ENCODE data around the gene TTC27.

TTC27 gene

GRCh38 chr2:32849456-32850194 lies 221.8 kb downstream of the TTC27 start:
- no peaks in the 10 kb centered on the region for H3K9me3 ChIP-seq (ENCODE audit: control insufficient read depth in 5 of 5, low read length in 5 of 5)
- no peaks in the 10 kb centered on the region for H3K36me3 ChIP-seq (ENCODE audit: control insufficient read depth in 5 of 5, insufficient read depth in 5 of 5, low read length in 5 of 5)
- peaks cover 0 to 9% (median 3%) of the 10 kb centered on the region in 5 donors for H3K4me1 ChIP-seq (ENCODE audit: control insufficient read depth in 5 of 5, insufficient read depth in 5 of 5, low read length in 5 of 5)
- H3K4me3 ChIP-seq (ENCODE audit: low read depth in 1 of 5, low read length in 5 of 5): no peak overlapping the region
- H3K27ac ChIP-seq (ENCODE audit: low read depth, low read length): no peak overlapping the region
- H3K27me3 ChIP-seq (ENCODE audit: control insufficient read depth in 5 of 5, insufficient read depth in 4 of 5, low read length in 5 of 5): no peaks in the 10 kb centered on the region
- no peak overlapping the region for H3K9ac ChIP-seq (ENCODE audit: low read length in 5 of 5)

GRCh38 chr2:32851777-32852439 lies 224.1 kb downstream of the TTC27 start:
- peaks cover 0 to 9% (median 3%) of the 10 kb centered on the region in 5 donors for H3K4me1 ChIP-seq (ENCODE audit: control insufficient read depth in 5 of 5, insufficient read depth in 5 of 5, low read length in 5 of 5)
- H3K27ac ChIP-seq (ENCODE audit: low read depth, low read length): no peak overlapping the region

GRCh38 chr2:32852856-32853255 lies 225.0 kb downstream of the TTC27 start:
- H3K4me1 ChIP-seq (ENCODE audit: control insufficient read depth in 5 of 5, insufficient read depth in 5 of 5, low read length in 5 of 5): peaks cover 0 to 9% (median 3%) of the 10 kb centered on the region in 5 donors
- H3K9me3 ChIP-seq (ENCODE audit: control insufficient read depth in 5 of 5, low read length in 5 of 5): no peaks in the 10 kb centered on the region
- no peak overlapping the region for H3K9ac ChIP-seq (ENCODE audit: low read length in 5 of 5)
- H3K36me3 ChIP-seq (ENCODE audit: control insufficient read depth in 5 of 5, insufficient read depth in 5 of 5, low read length in 5 of 5): no peaks in the 10 kb centered on the region
- H3K27me3 ChIP-seq (ENCODE audit: control insufficient read depth in 5 of 5, insufficient read depth in 4 of 5, low read length in 5 of 5): no peaks in the 10 kb centered on the region
- H3K4me3 ChIP-seq (ENCODE audit: low read depth in 1 of 5, low read length in 5 of 5): no peak overlapping the region
- H3K27ac ChIP-seq (ENCODE audit: low read depth, low read length): no peak overlapping the region

More at GRCh38 chr2:32851777-32852439, 224.1 kb downstream of the TTC27 start:
- Histone ChIP-seq H3K9ac (ENCODE audit: low read length in 5 of 5) (no peak overlapping the region), H3K9me3 (ENCODE audit: control insufficient read depth in 5 of 5, low read length in 5 of 5) (no peaks in the 10 kb centered on the region), H3K4me3 (ENCODE audit: low read depth in 1 of 5, low read length in 5 of 5) (no peak overlapping the region), H3K27me3 (ENCODE audit: control insufficient read depth in 5 of 5, insufficient read depth in 4 of 5, low read length in 5 of 5) (no peaks in the 10 kb centered on the region), H3K36me3 (ENCODE audit: control insufficient read depth in 5 of 5, insufficient read depth in 5 of 5, low read length in 5 of 5) (no peaks in the 10 kb centered on the region)

GRCh38 chr2:32856891-32857290 lies 229.0 kb downstream of the TTC27 start:
- H3K27me3 ChIP-seq (ENCODE audit: control insufficient read depth in 5 of 5, insufficient read depth in 4 of 5, low read length in 5 of 5): no peaks in the 10 kb centered on the region
- no peak overlapping the region for H3K27ac ChIP-seq (ENCODE audit: low read depth, low read length)
- H3K4me1 ChIP-seq (ENCODE audit: control insufficient read depth in 5 of 5, insufficient read depth in 5 of 5, low read length in 5 of 5): peaks cover 0 to 4% (median 0%) of the 10 kb centered on the region in 5 donors
- no peaks in the 10 kb centered on the region for H3K9me3 ChIP-seq (ENCODE audit: control insufficient read depth in 5 of 5, low read length in 5 of 5)
- no peak overlapping the region for H3K4me3 ChIP-seq (ENCODE audit: low read depth in 1 of 5, low read length in 5 of 5)
- H3K9ac ChIP-seq (ENCODE audit: low read length in 5 of 5): no peak overlapping the region
- H3K36me3 ChIP-seq (ENCODE audit: control insufficient read depth in 5 of 5, insufficient read depth in 5 of 5, low read length in 5 of 5): no peaks in the 10 kb centered on the region

GRCh38 chr2:32858713-32859112 lies 230.9 kb downstream of the TTC27 start:
- Histone ChIP-seq H3K27ac (ENCODE audit: low read depth, low read length) (no peak overlapping the region), H3K4me3 (ENCODE audit: low read depth in 1 of 5, low read length in 5 of 5) (no peak overlapping the region), H3K9me3 (ENCODE audit: control insufficient read depth in 5 of 5, low read length in 5 of 5) (no peaks in the 10 kb centered on the region)

GRCh38 chr2:32860385-32860784 lies 232.5 kb downstream of the TTC27 start:
- Histone ChIP-seq H3K27me3 (ENCODE audit: control insufficient read depth in 5 of 5, insufficient read depth in 4 of 5, low read length in 5 of 5) (no peaks in the 10 kb centered on the region), H3K9me3 (ENCODE audit: control insufficient read depth in 5 of 5, low read length in 5 of 5) (no peaks in the 10 kb centered on the region), H3K4me3 (ENCODE audit: low read depth in 1 of 5, low read length in 5 of 5) (no peak overlapping the region), H3K27ac (ENCODE audit: low read depth, low read length) (no peak overlapping the region), H3K4me1 (ENCODE audit: control insufficient read depth in 5 of 5, insufficient read depth in 5 of 5, low read length in 5 of 5) (peaks cover 0 to 24% (median 17%) of the 10 kb centered on the region in 5 donors), H3K36me3 (ENCODE audit: control insufficient read depth in 5 of 5, insufficient read depth in 5 of 5, low read length in 5 of 5) (no peaks in the 10 kb centered on the region), H3K9ac (ENCODE audit: low read length in 5 of 5) (no peak overlapping the region)

More at GRCh38 chr2:32858713-32859112, 230.9 kb downstream of the TTC27 start:
- Histone ChIP-seq H3K36me3 (ENCODE audit: control insufficient read depth in 5 of 5, insufficient read depth in 5 of 5, low read length in 5 of 5) (no peaks in the 10 kb centered on the region), H3K9ac (ENCODE audit: low read length in 5 of 5) (no peak overlapping the region), H3K4me1 (ENCODE audit: control insufficient read depth in 5 of 5, insufficient read depth in 5 of 5, low read length in 5 of 5) (peaks cover 0 to 9% (median 2%) of the 10 kb centered on the region in 5 donors), H3K27me3 (ENCODE audit: control insufficient read depth in 5 of 5, insufficient read depth in 4 of 5, low read length in 5 of 5) (no peaks in the 10 kb centered on the region)

GRCh38 chr2:32862269-32863055 lies 234.6 kb downstream of the TTC27 start:
- H3K27me3 ChIP-seq (ENCODE audit: control insufficient read depth in 5 of 5, insufficient read depth in 4 of 5, low read length in 5 of 5): no peaks in the 10 kb centered on the region

GRCh38 chr2:32863326-32863725 lies 235.5 kb downstream of the TTC27 start:
- H3K4me3 ChIP-seq (ENCODE audit: low read depth in 1 of 5, low read length in 5 of 5): no peak overlapping the region
- no peaks in the 10 kb centered on the region for H3K9me3 ChIP-seq (ENCODE audit: control insufficient read depth in 5 of 5, low read length in 5 of 5)
- no peak overlapping the region for H3K9ac ChIP-seq (ENCODE audit: low read length in 5 of 5)
- no peak overlapping the region for H3K27ac ChIP-seq (ENCODE audit: low read depth, low read length)
- H3K36me3 ChIP-seq (ENCODE audit: control insufficient read depth in 5 of 5, insufficient read depth in 5 of 5, low read length in 5 of 5): no peaks in the 10 kb centered on the region
- no peaks in the 10 kb centered on the region for H3K27me3 ChIP-seq (ENCODE audit: control insufficient read depth in 5 of 5, insufficient read depth in 4 of 5, low read length in 5 of 5)
- peaks cover 0 to 26% (median 17%) of the 10 kb centered on the region in 5 donors for H3K4me1 ChIP-seq (ENCODE audit: control insufficient read depth in 5 of 5, insufficient read depth in 5 of 5, low read length in 5 of 5)

More at GRCh38 chr2:32862269-32863055, 234.6 kb downstream of the TTC27 start:
- Histone ChIP-seq H3K4me1 (ENCODE audit: control insufficient read depth in 5 of 5, insufficient read depth in 5 of 5, low read length in 5 of 5) (peaks cover 0 to 26% (median 17%) of the 10 kb centered on the region in 5 donors), H3K9me3 (ENCODE audit: control insufficient read depth in 5 of 5, low read length in 5 of 5) (no peaks in the 10 kb centered on the region), H3K36me3 (ENCODE audit: control insufficient read depth in 5 of 5, insufficient read depth in 5 of 5, low read length in 5 of 5) (no peaks in the 10 kb centered on the region), H3K9ac (ENCODE audit: low read length in 5 of 5) (no peak overlapping the region), H3K27ac (ENCODE audit: low read depth, low read length) (no peak overlapping the region), H3K4me3 (ENCODE audit: low read depth in 1 of 5, low read length in 5 of 5) (no peak overlapping the region)

- H3K9me3 ChIP-seq (ENCODE audit: control insufficient read depth in 5 of 5, low read length in 5 of 5): no peaks in the 10 kb centered on the region
- H3K27me3 ChIP-seq (ENCODE audit: control insufficient read depth in 5 of 5, insufficient read depth in 4 of 5, low read length in 5 of 5): no peaks in the 10 kb centered on the region
- no peak overlapping the region for H3K27ac ChIP-seq (ENCODE audit: low read depth, low read length)
- H3K9ac ChIP-seq (ENCODE audit: low read length in 5 of 5): no peak overlapping the region
- no peaks in the 10 kb centered on the region for H3K36me3 ChIP-seq (ENCODE audit: control insufficient read depth in 5 of 5, insufficient read depth in 5 of 5, low read length in 5 of 5)
- no peak overlapping the region for H3K4me3 ChIP-seq (ENCODE audit: low read depth in 1 of 5, low read length in 5 of 5)
- H3K4me1 ChIP-seq (ENCODE audit: control insufficient read depth in 5 of 5, insufficient read depth in 5 of 5, low read length in 5 of 5): peaks cover 0 to 26% (median 17%) of the 10 kb centered on the region in 5 donors
Observed at GRCh38 chr2:32863803-32864202, 236.0 kb downstream of the TTC27 start.
